ENCODE measurements around the gene SMYD3. TPM values are rescaled to one million over a fixed set of nuclear protein-coding genes. Genes with fewer than 3 reads are reported as not detected.
"Not testable (repeated sequence)": the region's sequence is repeated elsewhere in the genome, so short reads cannot be mapped to it uniquely, and the experiment has no call there.

The SMYD3 gene
- total RNA-seq, 1 donor from 2014 or later, result 5.6 TPM

DNA sequence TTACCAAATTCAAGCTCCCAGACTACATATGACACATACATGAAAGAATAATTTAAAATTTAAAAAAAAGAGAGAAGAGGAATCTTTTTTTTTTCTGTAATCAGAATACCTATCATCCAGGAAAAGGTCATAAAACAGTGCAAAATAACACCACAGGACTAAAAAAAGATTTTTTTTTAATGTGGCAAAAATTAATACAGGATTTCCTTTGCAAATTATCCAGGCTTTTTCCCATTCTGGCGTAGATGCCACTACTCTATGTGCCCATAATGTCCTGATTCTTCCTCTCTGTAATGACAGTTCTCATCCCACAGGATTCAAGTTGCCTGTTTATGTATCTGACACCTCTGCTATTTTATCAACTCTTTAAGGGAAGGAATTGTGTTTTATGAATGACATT lies 429.6 kb downstream of the SMYD3 start:
- DNase-seq (ENCODE audit: low spot score), result no peak
- intact Hi-C loops (cut with DNase I), result no loop called here

DNA sequence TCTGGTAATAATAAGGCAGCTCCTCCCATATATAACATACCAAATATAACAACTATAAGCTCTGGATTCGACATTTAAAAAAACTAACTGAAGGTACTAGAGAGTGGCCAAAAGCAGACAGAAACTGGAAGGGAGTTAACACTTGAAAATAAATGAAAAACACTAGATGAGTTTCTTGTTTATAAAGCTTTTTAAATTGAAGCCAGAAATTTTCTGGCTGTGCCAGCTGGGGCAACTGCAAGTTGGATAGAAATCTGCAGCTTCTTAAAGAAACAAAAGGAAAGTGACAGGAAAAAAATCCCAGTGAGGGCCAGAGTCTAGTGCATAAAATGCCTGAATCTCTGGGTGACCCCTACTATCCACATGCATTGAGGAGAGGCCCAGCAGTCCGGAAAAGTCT lies 432.7 kb downstream of the SMYD3 start:
- intact Hi-C loops (cut with DNase I), result no loop called here
- no peak for DNase-seq (ENCODE audit: low spot score)

DNA sequence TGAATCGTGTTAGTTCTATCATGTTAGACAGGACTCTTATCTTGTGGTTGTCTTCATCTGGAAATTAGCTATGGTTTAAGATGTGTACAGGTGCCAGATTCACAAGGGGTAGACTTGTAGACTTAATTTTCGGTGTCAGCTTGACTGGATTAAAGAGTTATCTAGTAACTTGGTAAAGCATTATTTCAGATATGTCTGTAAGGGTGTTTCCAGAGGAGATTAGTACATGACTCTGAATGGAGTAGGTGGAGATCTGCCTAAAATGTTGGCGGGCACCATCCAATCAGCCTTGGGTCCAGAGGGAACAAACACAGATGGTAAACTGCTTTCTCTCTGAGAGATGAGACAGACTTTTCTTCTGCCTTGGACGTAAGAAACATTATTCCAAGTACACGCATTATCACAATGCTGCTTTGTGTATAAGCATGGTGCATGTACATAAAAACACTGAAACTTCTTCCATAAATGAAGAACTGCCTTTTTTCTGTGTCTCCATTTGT lies 434.6 kb downstream of the SMYD3 start:
- no peak for DNase-seq (ENCODE audit: low spot score)
- intact Hi-C loops (cut with DNase I), result no loop called here

DNA sequence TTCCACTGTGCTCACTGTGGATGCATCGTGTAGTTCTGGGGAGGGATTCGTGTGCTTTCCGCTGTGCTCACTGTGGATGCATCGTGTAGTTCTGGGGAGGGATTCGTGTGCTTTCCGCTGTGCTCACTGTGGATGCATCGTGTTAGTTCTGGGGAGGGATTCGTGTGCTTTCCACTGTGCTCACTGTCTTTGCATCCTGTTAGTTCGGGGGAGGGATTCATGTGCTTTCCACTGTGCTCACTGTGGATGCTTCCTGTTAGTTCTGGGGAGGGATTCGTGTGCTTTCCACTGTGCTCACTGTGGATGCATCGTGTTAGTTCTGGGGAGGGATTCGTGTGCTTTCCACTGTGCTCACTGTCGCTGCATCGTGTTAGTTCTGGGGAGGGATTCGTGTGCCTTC lies 435.1 kb downstream of the SMYD3 start:
- intact Hi-C loops (cut with DNase I); DNase-seq (ENCODE audit: low spot score): not testable (repeated sequence)

- intact Hi-C loops (cut with DNase I), result not testable (repeated sequence)
These were observed 435.5 kb downstream of the SMYD3 start for GRCh38 chr1:246071561-246071960.

GRCh38 chr1:246069581-246069980 lies 437.5 kb downstream of the SMYD3 start:
- intact Hi-C loops (cut with DNase I), result no loop called here
- DNase-seq (ENCODE audit: low spot score), result no peak

More at GRCh38 chr1:246071561-246071960, 435.5 kb downstream of the SMYD3 start:
- DNase-seq (ENCODE audit: low spot score), result not testable (repeated sequence)

- intact Hi-C loops (cut with DNase I), result no loop called here
These were observed 438.2 kb downstream of the SMYD3 start for GRCh38 chr1:246068619-246069509.

DNA sequence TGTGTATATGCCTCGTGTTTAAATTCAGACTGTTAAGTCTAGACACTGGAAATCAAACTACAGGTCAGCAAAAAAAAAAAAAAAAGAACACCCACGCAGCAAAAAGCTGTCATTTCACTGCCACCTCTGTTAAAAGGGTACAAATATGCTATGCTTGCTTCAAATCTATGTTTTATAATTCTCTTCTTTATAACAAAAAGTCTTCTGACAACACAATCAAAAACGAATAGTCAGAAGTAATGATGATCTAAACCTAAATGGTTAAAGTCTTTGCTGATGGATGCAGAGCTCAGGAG lies 438.9 kb downstream of the SMYD3 start:
- no peak for DNase-seq (ENCODE audit: low spot score)
- intact Hi-C loops (cut with DNase I), result no loop called here

More at GRCh38 chr1:246068619-246069509, 438.2 kb downstream of the SMYD3 start:
- DNase-seq (ENCODE audit: low spot score), result no peak

DNA sequence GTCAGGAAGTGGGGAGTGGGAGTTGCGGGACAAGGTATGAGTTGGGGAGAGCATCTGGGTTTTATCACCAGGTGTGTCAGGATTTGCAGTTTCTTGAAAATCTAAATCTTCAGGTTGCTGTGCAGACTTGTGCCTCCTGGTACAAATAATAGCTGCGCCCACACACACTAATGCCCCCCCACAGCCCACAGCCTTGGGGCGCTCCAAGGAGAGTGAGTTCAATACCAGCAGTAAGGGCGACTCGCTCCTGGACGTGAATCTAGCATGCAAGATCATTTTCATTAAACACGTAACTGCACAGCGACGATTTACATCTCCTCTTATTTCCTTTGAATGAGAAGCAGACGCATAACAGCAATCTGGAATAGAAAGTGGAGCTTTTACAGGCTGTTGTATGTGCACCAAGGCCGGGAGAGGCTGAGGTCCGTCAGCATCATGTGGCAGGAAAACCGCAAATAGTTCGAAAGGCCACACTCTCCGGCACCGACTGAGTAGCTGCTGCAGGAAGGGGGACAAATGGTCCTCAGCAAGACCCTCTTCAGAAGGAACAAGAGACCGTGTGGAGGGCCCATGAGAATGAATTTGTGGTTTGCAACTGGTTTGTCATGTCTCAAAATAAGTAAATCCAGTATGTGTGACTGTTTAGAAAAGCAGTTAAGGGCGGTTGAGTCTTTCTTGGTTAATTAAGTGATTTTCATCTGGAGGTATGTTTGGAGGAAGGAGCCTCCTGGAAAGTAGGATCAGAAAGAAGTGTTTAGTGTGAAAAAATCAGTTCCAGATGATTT lies 439.5 kb downstream of the SMYD3 start:
- DNase-seq (ENCODE audit: low spot score), result no peak
- intact Hi-C loops (cut with DNase I), result no loop called here

DNA sequence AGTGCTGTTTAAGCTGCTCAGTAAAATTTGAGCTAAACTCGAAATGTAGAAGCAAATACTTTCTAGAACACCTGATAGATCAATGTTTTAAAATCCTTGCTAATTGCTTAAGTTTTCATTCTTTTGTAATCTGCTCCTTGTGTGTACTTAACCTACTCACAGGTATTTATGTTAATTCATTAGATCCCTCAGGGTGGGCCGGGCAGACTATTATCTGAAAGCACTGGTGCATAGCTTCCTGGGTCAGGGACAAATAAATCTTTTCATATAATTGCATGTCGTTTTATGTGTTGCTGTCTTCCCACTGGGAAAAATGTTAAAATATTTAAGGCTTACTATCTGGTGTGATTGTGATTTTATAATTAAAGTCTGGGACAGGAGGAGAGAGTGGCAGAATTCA lies 440.5 kb downstream of the SMYD3 start:
- no peak for DNase-seq (ENCODE audit: low spot score)
- intact Hi-C loops (cut with DNase I), result no loop called here

DNA sequence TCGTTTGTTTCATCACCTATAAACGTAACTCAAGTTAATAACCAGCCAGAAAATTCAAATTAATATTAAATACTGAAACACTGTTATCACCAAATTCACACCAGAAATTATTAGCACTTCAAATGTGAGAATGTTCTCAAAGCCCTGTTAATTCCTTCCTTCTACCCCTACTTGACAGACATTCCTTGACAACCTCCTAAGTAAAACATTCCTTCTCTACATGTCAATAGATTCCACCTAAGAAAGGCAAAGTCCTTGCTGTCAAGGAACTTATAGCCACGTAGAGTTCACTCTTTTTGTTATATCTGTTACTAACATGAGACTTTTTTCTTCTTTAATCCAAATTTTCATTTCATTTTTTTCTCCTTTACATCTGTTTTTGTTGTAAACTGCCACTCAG lies 441.5 kb downstream of the SMYD3 start:
- DNase-seq (ENCODE audit: low spot score), result no peak
- intact Hi-C loops (cut with DNase I), result no loop called here

DNA sequence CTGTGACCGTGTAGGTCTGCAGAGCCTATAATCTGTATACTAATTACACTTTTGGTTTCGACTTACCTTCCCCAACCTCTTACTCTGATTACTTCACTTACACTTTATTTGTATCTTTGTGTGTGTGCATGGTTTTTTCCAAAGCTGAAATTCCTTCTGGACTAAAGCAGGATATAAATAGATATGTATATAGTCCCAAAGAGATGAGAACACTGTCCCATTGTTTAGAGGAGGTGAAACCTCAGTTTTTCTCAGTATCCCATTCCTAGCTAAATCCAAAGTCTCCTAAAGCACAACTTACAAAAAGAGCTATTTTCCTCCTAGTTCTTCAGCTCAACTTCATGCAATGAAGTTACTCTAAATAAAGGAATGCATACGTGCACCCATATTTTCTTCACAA lies 442.2 kb downstream of the SMYD3 start:
- DNase-seq (ENCODE audit: low spot score), result no peak
- intact Hi-C loops (cut with DNase I), result no loop called here

DNA sequence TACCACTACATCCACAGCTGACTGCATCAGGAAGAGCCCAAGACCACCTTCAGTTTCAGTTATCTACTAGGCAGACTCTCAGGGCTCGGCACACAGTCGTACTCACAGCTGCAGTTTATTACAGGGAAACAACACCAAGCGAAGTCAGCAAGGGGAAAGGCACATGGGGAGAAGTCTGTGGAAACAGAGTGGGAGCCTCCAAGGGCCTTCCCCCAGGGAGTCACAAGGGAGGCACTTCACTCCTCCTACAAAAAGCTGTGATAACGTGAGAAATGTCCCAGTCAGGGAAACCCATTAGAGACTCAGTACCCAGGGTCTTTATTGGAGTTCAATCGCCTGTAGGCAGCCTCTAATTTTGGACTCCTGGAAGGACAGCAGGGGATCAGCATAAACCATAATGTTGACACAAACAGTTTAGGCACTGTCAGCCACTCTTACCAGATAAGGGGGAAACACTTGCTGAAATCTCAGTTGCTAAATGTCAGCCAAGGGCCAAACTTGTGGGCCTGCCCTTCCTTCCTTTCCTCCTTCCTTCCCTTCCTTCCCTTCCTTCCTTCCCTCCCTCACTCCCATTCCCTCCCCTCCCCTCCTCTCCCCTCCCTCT lies 444.0 kb downstream of the SMYD3 start:
- no peak for DNase-seq (ENCODE audit: low spot score)
- intact Hi-C loops (cut with DNase I), result no loop called here

GRCh38 chr1:246058466-246058865 lies 448.6 kb downstream of the SMYD3 start:
- intact Hi-C loops (cut with DNase I), result no loop called here
- DNase-seq (ENCODE audit: low spot score), result no peak

- intact Hi-C loops (cut with DNase I), result no loop called here
These were observed 454.5 kb downstream of the SMYD3 start for GRCh38 chr1:246052603-246053002.

DNA sequence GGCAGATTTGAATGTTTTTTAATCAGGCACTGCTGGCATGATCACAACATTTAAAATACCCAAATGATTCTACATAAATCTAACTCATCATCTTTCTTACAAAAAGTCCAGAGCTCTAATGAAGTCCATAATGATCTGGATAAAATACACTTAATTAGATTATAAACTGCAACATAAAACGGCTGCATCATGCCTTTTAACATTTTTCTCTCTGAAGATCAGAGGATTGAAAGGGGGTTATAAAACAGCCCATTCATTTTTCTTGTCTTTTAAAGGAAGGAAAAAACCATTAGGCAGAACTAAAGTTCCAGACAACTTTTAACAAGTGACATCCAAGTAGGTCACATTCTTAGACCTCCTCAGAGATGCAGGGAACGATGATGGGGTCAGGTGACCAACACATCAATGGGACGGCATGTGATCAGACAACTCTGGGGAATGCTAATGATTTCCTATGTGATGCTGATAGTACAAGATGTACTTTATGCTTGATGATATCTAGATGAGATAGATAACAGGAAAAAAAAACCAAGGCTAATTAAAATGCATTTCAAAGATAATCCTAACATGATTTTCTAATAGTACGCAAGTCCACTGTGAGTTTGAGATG lies 455.1 kb downstream of the SMYD3 start:
- no peak for DNase-seq (ENCODE audit: low spot score)
- intact Hi-C loops (cut with DNase I), result no loop called here

More at GRCh38 chr1:246052603-246053002, 454.5 kb downstream of the SMYD3 start:
- no peak for DNase-seq (ENCODE audit: low spot score)

GRCh38 chr1:246048693-246049092 lies 458.4 kb downstream of the SMYD3 start:
- no peak for DNase-seq (ENCODE audit: low spot score)
- intact Hi-C loops (cut with DNase I), result no loop called here

- intact Hi-C loops (cut with DNase I), result no loop called here
- no peak for DNase-seq (ENCODE audit: low spot score)
These were observed 463.5 kb downstream of the SMYD3 start for GRCh38 chr1:246043556-246043955.

- DNase-seq (ENCODE audit: low spot score), result no peak
- intact Hi-C loops (cut with DNase I), result no loop called here
These were observed 465.7 kb downstream of the SMYD3 start for GRCh38 chr1:246041360-246041759.

Measured in cardiac septum (tissue), 1 donor.